ENCODE measurements around the gene AP5Z1. TPM values are rescaled to one million over a fixed set of nuclear protein-coding genes. Genes with fewer than 3 reads are reported as not detected.

AP5Z1 gene
- total RNA-seq, 1 experiment from 2014 or later = 35.6 TPM

- Histone ChIP-seq H3K27ac (ENCODE audit: low read depth, low read length, poor library complexity, severe bottlenecking) (no peak overlapping the region), H3K36me3 (ENCODE audit: insufficient read depth, low read length, poor library complexity, severe bottlenecking) (peaks cover 20% of the 10 kb centered on the region), H3K4me3 (ENCODE audit: low read depth, low read length, poor library complexity, severe bottlenecking) (no peak overlapping the region), H3K27me3 (replicated peaks; ENCODE audit: insufficient read depth, low read depth, low read length, poor library complexity) (no peaks in the 10 kb centered on the region), H3K9me3 (ENCODE audit: low read depth, low read length, poor library complexity, severe bottlenecking) (no peaks in the 10 kb centered on the region), H3K4me1 (ENCODE audit: insufficient read depth, low read length, poor library complexity, severe bottlenecking) (peaks cover 43% of the 10 kb centered on the region)
- ChIA-PET POLR2A (ENCODE audit: low non-redundant PET) (no interaction called here), CTCF (no interaction called here)
- intact Hi-C loops (cut with micrococcal nuclease; ENCODE audit: unreplicated experiment) = no loop called here
- BruUV-seq (replicated peaks) = no TSS peak
- DNase-seq (ENCODE audit: low spot score) = no peak
- TF ChIP-seq EZH2 (IDR thresholded peaks at IDR 0.05; ENCODE audit: borderline replicate concordance, low read depth, low read length, poor library complexity, severe bottlenecking) (no peak), CTCF (conservative IDR thresholded peaks at IDR 0.05; ENCODE audit: low read depth, low read length) (no peak)
Observed at GRCh38 chr7:4742852-4743251, 32.6 kb upstream of the AP5Z1 start.

GRCh38 chr7:4744391-4745264, 30.8 kb upstream of the AP5Z1 start:
- CTCF ChIA-PET = no interaction called here
- DNase-seq (ENCODE audit: low spot score) = peak; percentile 98
- Histone ChIP-seq H3K27me3 (replicated peaks; ENCODE audit: insufficient read depth, low read depth, low read length, poor library complexity) (no peaks in the 10 kb centered on the region), H3K4me3 (ENCODE audit: low read depth, low read length, poor library complexity, severe bottlenecking) (peak overlapping the region; percentile 8), H3K36me3 (ENCODE audit: insufficient read depth, low read length, poor library complexity, severe bottlenecking) (peaks cover 27% of the 10 kb centered on the region), H3K4me1 (ENCODE audit: insufficient read depth, low read length, poor library complexity, severe bottlenecking) (peaks cover 26% of the 10 kb centered on the region), H3K9me3 (ENCODE audit: low read depth, low read length, poor library complexity, severe bottlenecking) (no peaks in the 10 kb centered on the region), H3K27ac (ENCODE audit: low read depth, low read length, poor library complexity, severe bottlenecking) (peak overlapping the region; percentile 89)
- intact Hi-C loops (cut with micrococcal nuclease; ENCODE audit: unreplicated experiment) = loop anchor here (2.0 to 5.0 kb wide), 3 partner anchors 38 to 117 kb away; no protein-coding TSS in a partner anchor
- BruUV-seq (replicated peaks) = no TSS peak
- TF ChIP-seq CTCF (conservative IDR thresholded peaks at IDR 0.05; ENCODE audit: low read depth, low read length) (no peak), EZH2 (IDR thresholded peaks at IDR 0.05; ENCODE audit: borderline replicate concordance, low read depth, low read length, poor library complexity, severe bottlenecking) (no peak)
- POLR2A ChIA-PET (ENCODE audit: low non-redundant PET) = interaction anchor here (1.3 kb wide), 1 partner anchor 31 kb away, joined by 3 read pairs; the partner anchor contains the start of gene AP5Z1

- no peak for DNase-seq (ENCODE audit: low spot score)
- Histone ChIP-seq H3K4me3 (ENCODE audit: low read depth, low read length, poor library complexity, severe bottlenecking) (no peak overlapping the region), H3K27me3 (replicated peaks; ENCODE audit: insufficient read depth, low read depth, low read length, poor library complexity) (no peaks in the 10 kb centered on the region), H3K36me3 (ENCODE audit: insufficient read depth, low read length, poor library complexity, severe bottlenecking) (peaks cover 27% of the 10 kb centered on the region), H3K27ac (ENCODE audit: low read depth, low read length, poor library complexity, severe bottlenecking) (peak overlapping the region; percentile 89), H3K9me3 (ENCODE audit: low read depth, low read length, poor library complexity, severe bottlenecking) (no peaks in the 10 kb centered on the region), H3K4me1 (ENCODE audit: insufficient read depth, low read length, poor library complexity, severe bottlenecking) (peaks cover 22% of the 10 kb centered on the region)
- CTCF ChIA-PET = no interaction called here
- TF ChIP-seq EZH2 (IDR thresholded peaks at IDR 0.05; ENCODE audit: borderline replicate concordance, low read depth, low read length, poor library complexity, severe bottlenecking) (no peak), CTCF (conservative IDR thresholded peaks at IDR 0.05; ENCODE audit: low read depth, low read length) (no peak)
- intact Hi-C loops (cut with micrococcal nuclease; ENCODE audit: unreplicated experiment) = loop anchor here (2.0 to 5.0 kb wide), 3 partner anchors 39 to 118 kb away; no protein-coding TSS in a partner anchor
- TSS peak; percentile 59 for BruUV-seq (replicated peaks)
- POLR2A ChIA-PET (ENCODE audit: low non-redundant PET) = interaction anchor here (1.3 kb wide), 1 partner anchor 30 kb away, joined by 3 read pairs; the partner anchor contains the start of gene AP5Z1
Observed at GRCh38 chr7:4745265-4745919, 30.0 kb upstream of the AP5Z1 start.
